ENCODE measurements around the gene APOLD1.
"Not testable (repeated sequence)": the region's sequence is repeated elsewhere in the genome, so short reads cannot be mapped to it uniquely, and the experiment has no call there.

APOLD1 gene

GRCh38 chr12:12798480-12798879 lies 13.0 kb downstream of the APOLD1 start:
- Histone ChIP-seq H3K9me3 (ENCODE audit: insufficient read depth, low read depth, low read length) (no peaks in the 10 kb centered on the region), H3K27me3 (ENCODE audit: insufficient read depth, low read length) (no peaks in the 10 kb centered on the region), H3K4me3 (ENCODE audit: low read length) (no peak overlapping the region), H3K9ac (ENCODE audit: low read depth, low read length) (no peak overlapping the region), H3K4me1 (ENCODE audit: insufficient read depth, low read length) (no peaks in the 10 kb centered on the region), H3K27ac (ENCODE audit: low read depth, low read length) (no peak overlapping the region), H3K36me3 (ENCODE audit: insufficient read depth, low read length) (no peaks in the 10 kb centered on the region)
- WGBS: 98% methylated on average over 1 of the region's 1 CpG

DNA sequence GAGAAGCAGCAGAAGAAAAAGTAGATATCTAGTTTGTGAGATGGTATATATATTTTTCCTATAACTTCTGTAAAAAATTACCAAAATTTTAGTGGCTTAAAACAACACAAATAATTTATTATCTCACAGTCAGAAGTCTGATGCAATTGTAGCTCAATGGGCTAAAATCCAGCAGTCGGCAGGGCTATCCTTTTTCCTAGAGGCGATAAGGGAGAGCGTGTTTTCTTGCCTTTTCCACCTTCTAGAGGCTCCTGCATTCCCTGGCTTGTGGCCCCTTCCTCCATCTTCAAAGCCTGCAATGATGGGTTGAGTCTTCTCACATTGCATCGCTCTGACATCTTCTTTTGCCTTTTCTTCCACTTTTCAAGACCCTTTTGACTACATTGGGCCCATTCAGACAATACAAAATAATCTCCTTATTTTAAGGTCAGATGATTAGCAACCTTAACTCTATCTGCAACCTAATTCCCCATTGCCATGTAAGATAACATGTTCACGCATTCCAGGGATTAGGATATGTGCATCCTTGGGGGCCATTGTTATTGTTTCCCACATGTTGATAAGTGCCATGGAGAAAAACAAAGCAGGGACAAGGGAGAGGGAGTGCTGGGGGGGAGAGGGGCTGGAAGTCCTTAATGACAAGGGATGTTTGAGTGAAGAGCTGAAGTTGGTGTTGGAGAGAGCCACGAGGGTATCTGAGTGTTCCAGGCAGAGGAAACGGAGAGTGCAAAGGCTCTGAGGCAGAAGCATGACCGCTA lies 13.9 kb downstream of the APOLD1 start:
- WGBS: 79% methylated on average over 8 of the region's 8 CpGs
- Histone ChIP-seq H3K9ac (ENCODE audit: low read depth, low read length) (no peak overlapping the region), H3K27me3 (ENCODE audit: insufficient read depth, low read length) (no peaks in the 10 kb centered on the region)

DNA sequence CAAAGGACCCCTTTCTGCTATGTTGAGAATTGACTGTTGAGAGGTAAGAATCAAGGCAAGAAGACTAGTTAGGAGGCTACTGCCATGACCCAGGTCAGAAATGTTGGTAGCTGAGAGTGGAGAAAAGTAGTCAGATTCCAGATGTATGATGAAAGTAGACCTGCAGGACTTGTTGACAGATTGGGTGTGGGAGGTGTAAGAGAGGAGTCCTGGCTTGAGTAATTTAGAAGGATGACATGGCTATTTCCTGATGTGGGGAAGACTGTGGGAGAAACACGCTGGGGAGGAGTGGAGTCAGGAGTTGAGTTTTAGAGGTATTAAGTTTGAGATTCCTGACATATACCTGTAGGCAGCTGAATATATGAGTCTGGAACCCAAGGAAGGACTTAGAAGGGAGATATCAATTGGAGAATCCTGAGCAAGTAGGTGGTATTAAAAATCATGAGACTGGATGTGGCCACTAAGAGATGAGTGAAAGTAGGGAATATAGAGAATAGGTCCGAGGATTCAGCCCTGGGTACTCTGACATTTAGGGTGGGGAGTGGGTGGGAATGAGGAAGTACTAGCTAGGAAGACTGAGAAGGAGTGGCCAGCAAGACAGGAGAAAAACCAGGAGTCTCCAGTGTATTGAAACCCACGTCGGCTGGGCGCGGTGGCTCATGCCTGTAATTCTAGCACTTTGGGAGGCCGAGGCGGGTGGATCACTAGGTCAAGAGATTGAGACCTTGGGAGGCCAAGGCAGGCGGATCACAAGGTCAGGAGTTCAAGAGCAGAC lies 15.1 kb downstream of the APOLD1 start:
- 91% methylated on average over 9 of the region's 9 CpGs for WGBS
- no peaks in the 10 kb centered on the region for H3K27me3 ChIP-seq (ENCODE audit: insufficient read depth, low read length)
- no peak overlapping the region for H3K27ac ChIP-seq (ENCODE audit: low read depth, low read length)
- no peaks in the 10 kb centered on the region for H3K4me1 ChIP-seq (ENCODE audit: insufficient read depth, low read length)
- no peak overlapping the region for H3K9ac ChIP-seq (ENCODE audit: low read depth, low read length)
- no peaks in the 10 kb centered on the region for H3K9me3 ChIP-seq (ENCODE audit: insufficient read depth, low read depth, low read length)
- H3K36me3 ChIP-seq (ENCODE audit: insufficient read depth, low read length): no peaks in the 10 kb centered on the region
- no peak overlapping the region for H3K4me3 ChIP-seq (ENCODE audit: low read length)

More for the DNA sequence above, 13.9 kb downstream of the APOLD1 start:
- Histone ChIP-seq H3K36me3 (ENCODE audit: insufficient read depth, low read length) (no peaks in the 10 kb centered on the region), H3K27ac (ENCODE audit: low read depth, low read length) (no peak overlapping the region), H3K4me3 (ENCODE audit: low read length) (no peak overlapping the region), H3K4me1 (ENCODE audit: insufficient read depth, low read length) (no peaks in the 10 kb centered on the region), H3K9me3 (ENCODE audit: insufficient read depth, low read depth, low read length) (no peaks in the 10 kb centered on the region)

- not testable (repeated sequence) for H3K27me3 ChIP-seq (ENCODE audit: insufficient read depth, low read length); H3K4me3 ChIP-seq (ENCODE audit: low read length); H3K9me3 ChIP-seq (ENCODE audit: insufficient read depth, low read depth, low read length); H3K4me1 ChIP-seq (ENCODE audit: insufficient read depth, low read length); H3K36me3 ChIP-seq (ENCODE audit: insufficient read depth, low read length); H3K27ac ChIP-seq (ENCODE audit: low read depth, low read length); H3K9ac ChIP-seq (ENCODE audit: low read depth, low read length)
- 89% methylated on average over 3 of the region's 4 CpGs for WGBS
Measured at GRCh38 chr12:12801656-12802055, 16.2 kb downstream of the APOLD1 start.

DNA sequence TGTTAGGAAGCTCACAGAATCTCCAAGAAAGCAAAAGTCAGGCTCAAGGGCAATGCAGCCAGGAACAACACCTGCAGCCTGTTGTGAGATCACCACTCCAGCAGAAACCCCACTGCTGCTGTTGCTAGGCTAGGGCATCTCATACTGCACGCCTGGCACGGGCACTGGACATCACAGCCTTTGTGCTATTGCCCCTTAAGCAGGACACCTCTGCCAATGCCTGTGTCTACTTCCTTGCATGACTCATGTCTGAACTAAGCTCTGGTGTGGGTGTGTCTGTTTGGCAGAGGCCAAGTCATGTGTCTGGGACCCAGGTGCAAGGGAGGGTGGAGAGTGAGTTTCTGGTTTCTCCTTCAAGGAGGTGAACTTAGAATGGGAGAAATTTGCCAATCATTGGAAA lies 17.7 kb downstream of the APOLD1 start:
- no peaks in the 10 kb centered on the region for H3K27me3 ChIP-seq (ENCODE audit: insufficient read depth, low read length)
- H3K9ac ChIP-seq (ENCODE audit: low read depth, low read length): no peak overlapping the region
- no peak overlapping the region for H3K4me3 ChIP-seq (ENCODE audit: low read length)
- WGBS: 91% methylated on average over 2 of the region's 2 CpGs
- no peaks in the 10 kb centered on the region for H3K9me3 ChIP-seq (ENCODE audit: insufficient read depth, low read depth, low read length)
- no peak overlapping the region for H3K27ac ChIP-seq (ENCODE audit: low read depth, low read length)
- no peaks in the 10 kb centered on the region for H3K36me3 ChIP-seq (ENCODE audit: insufficient read depth, low read length)
- H3K4me1 ChIP-seq (ENCODE audit: insufficient read depth, low read length): peaks cover 3% of the 10 kb centered on the region; the same call in 1 of the 2 replicates

- H3K9ac ChIP-seq (ENCODE audit: low read depth, low read length): no peak overlapping the region
- WGBS: 92% methylated on average over 5 of the region's 6 CpGs
Measured at GRCh38 chr12:12804011-12804410, 18.6 kb downstream of the APOLD1 start.

DNA sequence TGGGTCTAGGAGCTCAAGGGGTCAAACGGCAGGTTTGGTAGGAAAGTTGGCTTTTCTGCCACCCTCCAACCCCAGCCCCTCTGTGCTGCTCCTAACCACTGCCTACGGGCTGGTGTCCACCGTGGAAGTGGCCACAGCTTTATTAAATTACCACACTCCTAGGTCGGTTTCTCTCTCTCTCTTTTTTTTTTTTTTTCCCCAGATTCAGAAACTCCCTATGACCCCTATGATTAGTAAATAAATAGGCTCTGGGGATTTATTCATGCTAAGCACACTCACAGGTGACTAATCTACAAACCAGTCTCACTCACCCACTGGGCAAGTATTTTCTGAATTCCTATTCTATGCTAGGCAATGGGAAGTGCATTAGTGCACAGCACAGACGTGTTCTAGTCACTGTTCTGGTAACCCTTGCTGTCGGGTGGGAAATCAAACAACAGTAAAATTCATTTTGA lies 19.0 kb downstream of the APOLD1 start:
- Histone ChIP-seq H3K9ac (ENCODE audit: low read depth, low read length) (no peak overlapping the region), H3K4me1 (ENCODE audit: insufficient read depth, low read length) (peaks cover 7% of the 10 kb centered on the region; the same call in 1 of the 2 replicates), H3K9me3 (ENCODE audit: insufficient read depth, low read depth, low read length) (no peaks in the 10 kb centered on the region), H3K27ac (ENCODE audit: low read depth, low read length) (no peak overlapping the region), H3K4me3 (ENCODE audit: low read length) (no peak overlapping the region), H3K27me3 (ENCODE audit: insufficient read depth, low read length) (no peaks in the 10 kb centered on the region), H3K36me3 (ENCODE audit: insufficient read depth, low read length) (no peaks in the 10 kb centered on the region)
- WGBS: 83% methylated on average over 6 of the region's 6 CpGs

More at GRCh38 chr12:12804011-12804410, 18.6 kb downstream of the APOLD1 start:
- H3K36me3 ChIP-seq (ENCODE audit: insufficient read depth, low read length): no peaks in the 10 kb centered on the region
- no peaks in the 10 kb centered on the region for H3K9me3 ChIP-seq (ENCODE audit: insufficient read depth, low read depth, low read length)
- no peak overlapping the region for H3K4me3 ChIP-seq (ENCODE audit: low read length)
- H3K27me3 ChIP-seq (ENCODE audit: insufficient read depth, low read length): no peaks in the 10 kb centered on the region
- no peak overlapping the region for H3K27ac ChIP-seq (ENCODE audit: low read depth, low read length)
- peaks cover 7% of the 10 kb centered on the region; the same call in 1 of the 2 replicates for H3K4me1 ChIP-seq (ENCODE audit: insufficient read depth, low read length)

DNA sequence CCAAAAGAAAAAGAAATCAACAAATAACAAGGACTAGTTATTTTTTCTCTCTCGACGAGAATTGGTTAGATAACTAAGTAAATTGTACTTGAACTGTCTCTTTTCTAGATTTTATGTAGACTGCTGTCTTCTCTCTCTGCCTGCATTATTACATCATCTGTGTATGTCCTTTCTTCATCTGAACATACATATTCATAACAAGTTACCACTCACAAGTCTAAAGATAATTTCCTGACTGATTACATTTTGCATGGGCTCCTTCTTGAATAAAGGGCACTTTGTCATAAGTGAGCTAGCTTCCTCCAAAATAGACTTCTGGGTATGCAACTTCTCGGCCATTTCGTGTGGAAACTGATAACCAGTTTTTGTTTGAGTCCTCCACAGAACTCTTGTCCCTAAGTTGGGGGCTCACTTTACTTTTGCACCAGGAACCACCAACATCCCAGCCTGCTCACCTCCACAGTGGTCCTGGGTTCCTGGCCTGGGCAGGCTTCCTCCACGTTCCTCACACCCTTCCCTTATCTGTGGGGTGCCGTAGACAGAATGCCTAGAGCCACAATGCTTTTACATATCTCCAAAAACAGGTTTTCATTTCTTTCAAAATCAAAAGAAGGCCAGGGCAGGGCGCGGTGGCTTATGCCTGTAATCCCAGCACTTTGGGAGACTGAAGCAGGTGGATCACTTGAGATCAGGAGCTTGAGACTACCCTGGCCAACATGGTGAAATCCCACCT lies 21.5 kb downstream of the APOLD1 start:
- Histone ChIP-seq H3K9me3 (ENCODE audit: insufficient read depth, low read depth, low read length) (no peaks in the 10 kb centered on the region), H3K9ac (ENCODE audit: low read depth, low read length) (no peak overlapping the region), H3K36me3 (ENCODE audit: insufficient read depth, low read length) (no peaks in the 10 kb centered on the region), H3K4me3 (ENCODE audit: low read length) (no peak overlapping the region), H3K27me3 (ENCODE audit: insufficient read depth, low read length) (no peaks in the 10 kb centered on the region), H3K27ac (ENCODE audit: low read depth, low read length) (no peak overlapping the region), H3K4me1 (ENCODE audit: insufficient read depth, low read length) (peaks cover 7% of the 10 kb centered on the region; the same call in 1 of the 2 replicates)
- 73% methylated on average over 6 of the region's 8 CpGs for WGBS

DNA sequence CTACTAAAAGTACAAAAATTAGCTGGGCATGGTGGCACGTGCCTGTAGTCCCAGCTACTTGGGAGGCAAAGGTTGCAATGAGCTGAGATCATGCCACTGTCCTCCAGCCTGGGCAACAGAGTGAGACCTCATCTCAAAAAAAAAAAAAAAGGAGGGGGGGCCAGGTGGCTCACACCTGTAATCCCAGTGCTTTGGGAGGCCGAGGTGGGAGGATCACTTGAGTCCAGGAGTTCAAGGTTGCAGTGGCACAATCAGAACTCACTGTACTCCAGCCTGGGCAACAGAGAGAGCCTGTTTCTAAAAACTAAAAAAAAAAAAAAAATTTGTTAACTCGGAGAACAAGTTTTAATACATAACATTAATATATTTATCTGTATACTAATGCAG lies 22.1 kb downstream of the APOLD1 start:
- H3K27ac ChIP-seq (ENCODE audit: low read depth, low read length); H3K9ac ChIP-seq (ENCODE audit: low read depth, low read length); H3K4me1 ChIP-seq (ENCODE audit: insufficient read depth, low read length); H3K36me3 ChIP-seq (ENCODE audit: insufficient read depth, low read length); H3K4me3 ChIP-seq (ENCODE audit: low read length); H3K9me3 ChIP-seq (ENCODE audit: insufficient read depth, low read depth, low read length); H3K27me3 ChIP-seq (ENCODE audit: insufficient read depth, low read length): not testable (repeated sequence)
- WGBS: 91% methylated on average over 2 of the region's 3 CpGs

- H3K36me3 ChIP-seq (ENCODE audit: insufficient read depth, low read length): no peaks in the 10 kb centered on the region
- no peaks in the 10 kb centered on the region for H3K9me3 ChIP-seq (ENCODE audit: insufficient read depth, low read depth, low read length)
- H3K27me3 ChIP-seq (ENCODE audit: insufficient read depth, low read length): no peaks in the 10 kb centered on the region
- H3K9ac ChIP-seq (ENCODE audit: low read depth, low read length): no peak overlapping the region
- peaks cover 7% of the 10 kb centered on the region; the same call in 1 of the 2 replicates for H3K4me1 ChIP-seq (ENCODE audit: insufficient read depth, low read length)
- 83% methylated on average over 8 of the region's 11 CpGs for WGBS
- no peak overlapping the region for H3K4me3 ChIP-seq (ENCODE audit: low read length)
- H3K27ac ChIP-seq (ENCODE audit: low read depth, low read length): no peak overlapping the region
Measured at GRCh38 chr12:12807970-12808702, 22.7 kb downstream of the APOLD1 start.

Measured in HUES64 (cell line).